ENCODE results near the gene C1orf122. TPM values are rescaled to one million over a fixed set of nuclear protein-coding genes. Genes with fewer than 3 reads are reported as not detected.

The C1orf122 gene
- total and polyA plus RNA-seq, 2 of the 8 experiments (the other 6 are each of a cell fraction or from before 2014, with no cell fraction given): 32.1 to 36.9 TPM

- H3K4me1 ChIP-seq (replicated peaks in 1 of 4; ENCODE audit: control insufficient read depth in 3 of 4, insufficient read depth in 4 of 4, low read length in 3 of 4): no peaks in the 10 kb centered on the region
- ChIA-PET POLR2A (ENCODE audit: partially characterized antibody) (no interaction called here), CTCF (ENCODE audit: partially characterized antibody) (interaction anchor here (0.6 to 0.7 kb wide), 2 partner anchors 20 to 24 kb away, joined by 3 read pairs; no protein-coding TSS in a partner anchor)
- no peaks in the 10 kb centered on the region for H3K79me1 ChIP-seq (ENCODE audit: low read depth, low read length)
- H3K23me2 ChIP-seq (ENCODE audit: low read depth, low read length): no peaks in the 10 kb centered on the region
- H3K27ac ChIP-seq (ENCODE audit: low read depth, low read length): no peak overlapping the region
- no peak overlapping the region for H3K14ac ChIP-seq (ENCODE audit: insufficient read length)
- no peaks in the 10 kb centered on the region; a peak in 1 of 7 replicates for H3K27me3 ChIP-seq (replicated peaks in 1 of 4; ENCODE audit: control insufficient read depth in 3 of 4, extremely low read depth in 1 of 4, insufficient read depth in 3 of 4, low read length in 3 of 4)
- no peak overlapping the region for H2BK15ac ChIP-seq (ENCODE audit: low read length)
- H3K4me2 ChIP-seq (ENCODE audit: insufficient read depth in 1 of 2, low read depth in 2 of 2, low read length in 2 of 2): no peak overlapping the region
- no peak overlapping the region for H3K18ac ChIP-seq (ENCODE audit: extremely low read depth, low read length)
- no peak overlapping the region for H3K9ac ChIP-seq (replicated peaks in 1 of 4; ENCODE audit: extremely low read depth in 1 of 4, low read depth in 3 of 4, low read length in 3 of 4)
- no peaks in the 10 kb centered on the region for H3K36me3 ChIP-seq (ENCODE audit: control insufficient read depth in 2 of 4, insufficient read depth in 4 of 4, low read length in 3 of 4)
- H3K4me3 ChIP-seq (ENCODE audit: extremely low read depth in 1 of 4, insufficient read depth in 2 of 4, low read depth in 3 of 4, low read length in 4 of 4): no peak overlapping the region
- no peak overlapping the region for H3K56ac ChIP-seq (replicated peaks; ENCODE audit: insufficient read length, low read depth, low read length)
- no peak for DNase-seq (ENCODE audit: low read depth in 1 of 2, low spot score in 2 of 2)
- H4K8ac ChIP-seq (ENCODE audit: extremely low read depth, insufficient read depth, low read length): no peak overlapping the region
- WGBS, 2 experiments (ENCODE audit: extremely low coverage in 1 of 2, insufficient coverage in 1 of 2, insufficient read length in 1 of 2, insufficient replicate concordance in 2 of 2, low coverage in 1 of 2, low lambda C conversion rate in 2 of 2, missing lambda C conversion rate in 1 of 2): 87% methylated on average over 17 of the region's 17 CpGs; no CpG with 5 or more reads in 1 of the 2 experiments
- no peak overlapping the region for H2AFZ ChIP-seq (ENCODE audit: low read length)
- no peaks in the 10 kb centered on the region for H3K79me2 ChIP-seq (ENCODE audit: control insufficient read depth in 1 of 2, insufficient read depth in 2 of 2, low read length in 2 of 2)
- no peak overlapping the region for H3K23ac ChIP-seq (ENCODE audit: insufficient read length)
- no peak overlapping the region for H2BK20ac ChIP-seq (ENCODE audit: low read length)
- no peak overlapping the region for H2BK12ac ChIP-seq (ENCODE audit: low read depth, low read length)
- H4K5ac ChIP-seq (ENCODE audit: insufficient read length, low read depth, low read length): no peak overlapping the region
- no peaks in the 10 kb centered on the region for H4K20me1 ChIP-seq (replicated peaks in 1 of 2; ENCODE audit: control insufficient read depth in 1 of 2, insufficient read depth in 2 of 2, low read length in 2 of 2)
- no peak for FAIRE-seq
- TF ChIP-seq TCF12 (IDR thresholded peaks at IDR 0.05; ENCODE audit: low read depth, low read length): no peak
- TF ChIP-seq CTCF (IDR thresholded peaks at IDR 0.05; ENCODE audit: control extremely low read depth in 1 of 3, insufficient read depth in 1 of 3, low read depth in 1 of 3, low read length in 3 of 3): no peak
- no peak for TF ChIP-seq KDM5A (IDR thresholded peaks at IDR 0.05; ENCODE audit: low read length)
- TF ChIP-seq TBP (IDR thresholded peaks at IDR 0.05; ENCODE audit: low read depth, low read length): no peak
- TF ChIP-seq MAX (IDR thresholded peaks at IDR 0.05): no peak
- no peak for TF ChIP-seq ASH2L (IDR thresholded peaks at IDR 0.05; ENCODE audit: low read length)
- TF ChIP-seq JUN (IDR thresholded peaks at IDR 0.05; ENCODE audit: low read depth, low read length): no peak
- no peak for TF ChIP-seq PHF8 (conservative IDR thresholded peaks at IDR 0.05; ENCODE audit: low read depth, low read length)
- TF ChIP-seq EP300 (IDR thresholded peaks at IDR 0.05; ENCODE audit: borderline replicate concordance in 1 of 2, low read depth in 2 of 2, low read length in 2 of 2): no peak
- TF ChIP-seq NANOG (IDR thresholded peaks at IDR 0.05; ENCODE audit: insufficient read depth, low read depth, low read length, poor library complexity, severe bottlenecking): no peak
- no peak overlapping the region for H3K4ac ChIP-seq (replicated peaks; ENCODE audit: insufficient read length, low read depth, low read length)
- H4K91ac ChIP-seq (replicated peaks; ENCODE audit: insufficient read length, low read length): no peak overlapping the region
- no peaks in the 10 kb centered on the region for H3K9me3 ChIP-seq (ENCODE audit: insufficient read depth in 2 of 2, low read depth in 1 of 2, low read length in 1 of 2)
- H2BK5ac ChIP-seq (ENCODE audit: low read depth, low read length): no peak overlapping the region
- H2BK120ac ChIP-seq (replicated peaks; ENCODE audit: low read depth, low read length): no peak overlapping the region
- no peak overlapping the region for H2AK5ac ChIP-seq (ENCODE audit: low read depth, low read length)
Measured at GRCh38 chr1:37782491-37782890, 25.1 kb upstream of the C1orf122 start.
